ENCODE data around the gene TBC1D17.

GRCh38 chr19:49872245-49873128 lies 5.0 kb upstream of the TBC1D17 start:
- TF ChIP-seq TAF1 (IDR thresholded peaks at IDR 0.05; ENCODE audit: low read depth, low read length) (no peak), POLR2A (IDR thresholded peaks at IDR 0.05; ENCODE audit: low read depth, low read length) (no peak), POLR2AphosphoS5 (IDR thresholded peaks at IDR 0.05; ENCODE audit: low read depth, low read length) (no peak), PAX5 (IDR thresholded peaks at IDR 0.05; ENCODE audit: insufficient read depth, low read length, severe bottlenecking) (no peak), SPI1 (IDR thresholded peaks at IDR 0.05; ENCODE audit: low read depth, low read length) (no peak)

Data from GM12891 (cell line).